ENCODE measurements around the gene HS3ST3A1. TPM values are rescaled to one million over a fixed set of nuclear protein-coding genes. Genes with fewer than 3 reads are reported as not detected.

The HS3ST3A1 gene
- total RNA-seq, 1 experiment from 2014 or later: not detected

GRCh38 chr17:13474073-13474800, 127.5 kb downstream of the HS3ST3A1 start:
- intact Hi-C loops (cut with micrococcal nuclease): no loop called here
- no peaks in the 10 kb centered on the region for H4K20me1 ChIP-seq (ENCODE audit: insufficient read depth)

More at GRCh38 chr17:13474073-13474800, 127.5 kb downstream of the HS3ST3A1 start:
- no TSS peak for BruUV-seq (replicated peaks)
- ChIA-PET RAD21 (ENCODE audit: low non-redundant PET in 1 of 2, low total read pairs in 2 of 2, uncharacterized antibody in 2 of 2, unreplicated experiment in 2 of 2) (no interaction called here), CTCF (no interaction called here), POLR2A (no interaction called here)
- H3K9ac ChIP-seq (ENCODE audit: low read length): no peak overlapping the region
- no peaks in the 10 kb centered on the region for H3K36me3 ChIP-seq (ENCODE audit: control insufficient read depth in 1 of 2, insufficient read depth in 2 of 2, low read length in 2 of 2)
- no peaks in the 10 kb centered on the region for H3K9me2 ChIP-seq (ENCODE audit: insufficient read depth)
- no peaks in the 10 kb centered on the region for H3K4me1 ChIP-seq (ENCODE audit: control insufficient read depth in 1 of 2, insufficient read depth in 2 of 2, low read length in 2 of 2)
- H3K27ac ChIP-seq (ENCODE audit: low read depth, low read length): no peak overlapping the region
- no peaks in the 10 kb centered on the region for H3K9me3 ChIP-seq (ENCODE audit: control insufficient read depth in 1 of 2, insufficient read depth in 1 of 2, low read depth in 1 of 2, low read length in 2 of 2)
- TF ChIP-seq, protein P1, sequence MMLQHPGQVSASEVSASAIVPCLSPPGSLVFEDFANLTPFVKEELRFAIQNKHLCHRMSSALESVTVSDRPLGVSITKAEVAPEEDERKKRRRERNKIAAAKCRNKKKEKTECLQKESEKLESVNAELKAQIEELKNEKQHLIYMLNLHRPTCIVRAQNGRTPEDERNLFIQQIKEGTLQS (IDR thresholded peaks at IDR 0.05): no peak
- TF ChIP-seq SIN3A (IDR thresholded peaks at IDR 0.05; ENCODE audit: low read depth) (no peak), CEBPB (IDR thresholded peaks at IDR 0.05; ENCODE audit: low read depth) (no peak), TCF7L2 (IDR thresholded peaks at IDR 0.05; ENCODE audit: borderline replicate concordance, extremely low read depth, insufficient read depth, insufficient read length) (no peak), POLR2A (IDR thresholded peaks at IDR 0.05; ENCODE audit: borderline replicate concordance, extremely low read depth, insufficient read depth, insufficient read length) (no peak), ZBTB33 (IDR thresholded peaks at IDR 0.05; ENCODE audit: extremely low read depth, insufficient replicate concordance, low read length) (no peak), SRF (IDR thresholded peaks at IDR 0.05; ENCODE audit: low read depth) (no peak), MAX (IDR thresholded peaks at IDR 0.05) (no peak)
- H3K4me2 ChIP-seq (ENCODE audit: low read length): no peak overlapping the region
- H3K4me3 ChIP-seq (replicated peaks in 1 of 2; ENCODE audit: low read depth in 1 of 2, low read length in 2 of 2): no peak overlapping the region
- DNase-seq (ENCODE audit: low read depth, low spot score) (no peak), ATAC-seq (no peak)
- H3K27me3 ChIP-seq (ENCODE audit: insufficient read depth, low read length): no peaks in the 10 kb centered on the region
- no peaks in the 10 kb centered on the region for H3K79me2 ChIP-seq (ENCODE audit: insufficient read depth, low read length)
- no peak overlapping the region for H2AFZ ChIP-seq (ENCODE audit: low read depth, low read length, poor library complexity, severe bottlenecking)
